T-helper 2 cell (primary cell): Measurements from ENCODE around the gene TROAP.
A peak's percentile ranks its signal among the peaks of the same experiment; 100 is the strongest.
"Not testable (repeated sequence)": the region's sequence is repeated elsewhere in the genome, so short reads cannot be mapped to it uniquely, and the experiment has no call there.

Source experiments
- DNase-seq, 5 experiments: peaks; one replicate each; pipeline versions ENCODE4 v3.0.0 to v3.0.0-alpha.2; 2012 to 2022

The TROAP gene

DNA sequence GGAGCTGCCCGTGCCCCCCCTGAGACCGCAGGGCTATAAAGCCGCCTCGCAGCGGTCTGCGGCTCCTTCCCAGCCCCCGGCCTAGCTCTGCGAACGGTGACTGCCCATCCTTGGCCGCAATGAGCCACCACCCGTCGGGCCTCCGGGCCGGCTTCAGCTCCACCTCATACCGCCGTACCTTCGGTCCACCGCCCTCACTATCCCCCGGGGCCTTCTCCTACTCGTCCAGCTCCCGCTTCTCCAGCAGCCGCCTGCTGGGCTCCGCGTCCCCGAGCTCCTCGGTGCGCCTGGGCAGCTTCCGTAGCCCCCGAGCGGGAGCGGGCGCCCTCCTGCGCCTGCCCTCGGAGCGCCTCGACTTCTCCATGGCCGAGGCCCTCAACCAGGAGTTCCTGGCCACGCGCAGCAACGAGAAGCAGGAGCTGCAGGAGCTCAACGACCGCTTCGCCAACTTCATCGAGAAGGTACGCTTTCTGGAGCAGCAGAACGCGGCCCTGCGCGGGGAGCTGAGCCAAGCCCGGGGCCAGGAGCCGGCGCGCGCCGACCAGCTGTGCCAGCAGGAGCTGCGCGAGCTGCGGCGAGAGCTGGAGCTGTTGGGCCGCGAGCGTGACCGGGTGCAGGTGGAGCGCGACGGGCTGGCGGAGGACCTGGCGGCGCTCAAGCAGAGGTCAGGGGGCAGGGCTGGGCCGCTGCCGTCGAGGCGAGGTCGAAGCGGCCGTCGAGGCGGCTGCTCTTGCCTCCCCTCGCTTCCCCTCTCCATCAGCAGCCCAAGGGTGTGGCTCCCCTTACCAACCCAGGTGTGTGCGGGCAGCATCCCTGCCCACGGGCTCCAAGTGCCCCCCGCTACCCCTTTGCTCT is 27.7 kb upstream of the TROAP start, which contains the start of gene PRPH:
TSS of gene PRPH (plus strand) at position 66 of the 855 bp plus-strand sequence. CDS start at position 120, 54 bp downstream.
- DNase-seq: peak in 1 of 5 experiments; percentile 21

GRCh38 chr12:49296034-49296835 is 26.8 kb upstream of the TROAP start:
- DNase-seq: peak; percentile 34 to 63 (median 47)

DNA sequence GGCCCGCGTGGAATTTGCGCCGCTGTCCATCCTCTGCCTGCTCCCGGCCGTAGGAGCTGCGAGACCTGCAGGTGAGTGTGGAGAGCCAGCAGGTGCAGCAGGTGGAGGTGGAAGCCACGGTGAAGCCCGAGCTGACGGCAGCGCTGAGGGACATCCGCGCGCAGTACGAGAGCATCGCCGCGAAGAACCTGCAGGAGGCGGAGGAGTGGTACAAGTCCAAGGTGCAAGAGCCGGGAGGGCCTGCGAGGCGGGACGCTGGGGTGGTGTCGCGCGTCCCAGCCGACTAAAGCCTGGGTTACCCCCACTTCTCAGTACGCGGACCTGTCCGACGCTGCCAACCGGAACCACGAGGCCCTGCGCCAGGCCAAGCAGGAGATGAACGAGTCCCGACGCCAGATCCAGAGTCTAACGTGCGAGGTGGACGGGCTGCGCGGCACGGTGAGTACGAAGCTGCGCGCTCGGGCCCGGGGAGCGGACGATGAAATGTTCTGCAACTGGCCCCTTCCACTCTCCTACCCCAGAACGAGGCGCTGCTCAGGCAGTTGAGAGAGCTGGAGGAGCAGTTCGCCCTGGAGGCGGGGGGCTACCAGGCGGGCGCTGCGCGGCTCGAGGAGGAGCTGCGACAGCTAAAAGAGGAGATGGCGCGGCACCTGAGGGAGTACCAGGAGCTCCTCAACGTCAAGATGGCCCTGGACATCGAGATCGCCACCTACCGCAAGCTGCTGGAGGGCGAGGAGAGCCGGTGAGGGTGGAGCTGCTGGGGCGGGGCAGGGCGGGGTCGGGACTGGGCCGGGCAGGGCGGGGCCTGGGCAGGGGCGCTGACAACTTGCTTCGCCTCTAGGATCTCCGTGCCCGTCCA is 26.0 kb upstream of the TROAP start:
- peak in 2 of 5 experiments; percentile 12 to 39 for DNase-seq

DNA sequence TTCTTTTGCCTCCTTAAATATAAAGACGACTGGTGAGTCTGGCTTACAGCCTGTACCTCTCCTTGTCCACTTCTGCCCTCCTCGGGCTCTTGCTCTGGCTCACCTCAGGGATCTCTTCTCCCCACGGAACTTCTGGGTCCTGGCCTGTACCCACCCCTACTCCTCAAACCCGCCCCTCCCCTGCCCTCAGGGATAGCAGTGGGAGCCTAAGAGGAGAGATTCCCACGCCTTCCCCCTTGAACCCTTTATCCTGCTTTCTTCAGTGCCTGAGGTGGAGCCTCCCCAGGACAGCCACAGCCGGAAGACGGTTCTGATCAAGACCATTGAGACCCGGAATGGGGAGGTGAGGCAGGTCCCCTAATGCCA is 25.4 kb upstream of the TROAP start:
- DNase-seq: no peak

- no peak for DNase-seq
These were observed 24.9 kb upstream of the TROAP start for GRCh38 chr12:49298160-49298559.

DNA sequence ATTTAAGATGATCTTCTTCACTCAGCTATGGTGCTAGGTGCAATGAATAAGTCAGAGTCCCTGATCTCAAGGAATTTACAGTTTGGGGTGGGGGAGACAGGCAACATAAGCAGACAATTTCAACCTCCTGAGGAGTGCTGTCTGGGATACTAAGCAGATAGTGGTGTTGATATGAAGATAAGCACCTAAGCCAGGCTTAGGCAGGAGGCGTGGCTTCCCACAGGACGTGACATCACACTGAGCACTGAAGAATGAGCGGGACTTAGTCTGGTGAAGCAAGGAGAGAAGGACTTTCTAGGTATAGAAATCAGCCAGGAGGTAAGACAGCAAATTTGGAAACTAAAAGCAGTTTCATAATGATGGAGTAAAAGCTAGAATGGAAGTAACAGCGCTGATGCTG is 21.3 kb upstream of the TROAP start:
- peak in 1 of 5 experiments; percentile 68 for DNase-seq

DNA sequence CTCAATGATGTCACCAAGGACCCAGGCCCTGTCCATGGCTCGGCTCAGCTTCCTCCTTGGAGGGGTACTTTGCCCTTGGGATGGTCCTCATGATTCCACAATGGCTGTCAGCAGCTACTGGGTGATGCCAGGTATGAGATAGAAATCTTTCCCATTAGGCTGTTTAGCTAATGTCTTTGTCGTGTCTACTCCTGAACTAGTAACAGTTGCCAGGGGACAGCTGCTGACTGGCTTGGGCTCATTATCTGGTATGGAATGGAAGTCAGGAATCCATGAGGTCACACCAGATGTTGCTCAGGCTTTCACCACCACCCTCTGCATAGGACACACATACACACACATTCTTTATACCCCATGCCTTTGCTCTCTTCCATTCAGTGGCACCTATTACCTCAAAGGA is 18.9 kb upstream of the TROAP start:
- DNase-seq: no peak

GRCh38 chr12:49305762-49306510 is 17.1 kb upstream of the TROAP start:
- no peak for DNase-seq

DNA sequence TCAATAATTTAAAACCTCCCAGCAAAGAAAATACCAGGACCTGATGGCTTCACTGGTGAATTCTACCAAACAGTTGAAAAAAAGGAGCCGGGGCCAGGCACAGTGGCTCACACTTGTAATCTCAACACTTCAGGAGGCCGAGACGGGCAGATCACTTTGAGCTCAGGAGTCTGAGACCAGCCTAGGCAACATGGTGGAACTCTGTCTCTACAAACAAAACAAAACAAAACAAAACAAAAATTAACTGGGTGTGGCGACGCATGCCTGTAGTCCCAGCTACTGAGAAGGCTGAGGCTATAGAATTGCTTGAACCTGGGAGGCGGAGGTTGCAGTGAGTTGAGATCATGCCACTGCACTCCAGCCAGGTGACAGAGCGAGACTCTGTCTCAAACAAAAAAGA is 13.7 kb upstream of the TROAP start:
- no peak for DNase-seq

GRCh38 chr12:49310451-49311000 is 12.5 kb upstream of the TROAP start:
- DNase-seq: not testable (repeated sequence)

DNA sequence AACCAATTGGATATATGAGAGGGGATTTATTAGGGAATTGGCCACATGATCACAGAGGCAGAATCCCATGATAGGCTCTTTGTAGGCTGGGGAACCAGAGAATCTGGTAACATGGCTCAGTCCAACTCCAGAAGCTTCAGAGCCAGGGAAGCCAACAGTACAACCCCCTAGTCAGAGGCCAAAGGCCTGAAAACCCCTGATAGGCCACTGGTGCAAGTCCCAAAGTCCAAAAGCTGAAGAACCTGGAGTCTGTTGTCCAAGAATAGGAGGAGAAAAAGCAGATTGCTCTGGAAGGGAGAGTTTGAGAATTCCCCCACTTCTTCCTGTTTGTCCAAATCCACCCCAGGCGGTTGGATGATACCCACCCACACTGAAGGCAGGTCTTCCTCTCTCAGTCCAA is 8.2 kb upstream of the TROAP start:
- DNase-seq: no peak

DNA sequence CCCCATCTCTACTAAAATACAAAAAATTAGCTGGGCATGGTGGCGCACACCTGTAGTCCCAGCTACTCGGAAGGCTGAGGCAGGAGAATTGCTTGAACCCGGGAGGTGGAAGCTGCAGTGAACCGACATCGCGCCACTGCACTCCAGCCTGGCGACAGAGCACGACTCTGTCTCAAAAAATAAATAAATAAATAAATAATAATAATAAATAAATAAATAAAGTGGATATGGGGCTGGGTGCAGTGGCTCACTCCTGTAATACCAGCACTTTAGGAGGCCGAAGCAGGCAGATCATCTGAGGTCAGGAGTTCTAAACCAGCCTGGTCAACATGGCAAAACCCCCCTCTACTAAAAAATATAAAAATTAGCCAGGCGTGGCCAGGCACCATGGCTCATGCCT is 5.9 kb upstream of the TROAP start:
- not testable (repeated sequence) for DNase-seq

- DNase-seq: not testable (repeated sequence)
These were observed 2.5 kb upstream of the TROAP start for GRCh38 chr12:49320411-49321103.

GRCh38 chr12:49322367-49322707 is 718 bp upstream of the TROAP start:
- DNase-seq: no peak

DNA sequence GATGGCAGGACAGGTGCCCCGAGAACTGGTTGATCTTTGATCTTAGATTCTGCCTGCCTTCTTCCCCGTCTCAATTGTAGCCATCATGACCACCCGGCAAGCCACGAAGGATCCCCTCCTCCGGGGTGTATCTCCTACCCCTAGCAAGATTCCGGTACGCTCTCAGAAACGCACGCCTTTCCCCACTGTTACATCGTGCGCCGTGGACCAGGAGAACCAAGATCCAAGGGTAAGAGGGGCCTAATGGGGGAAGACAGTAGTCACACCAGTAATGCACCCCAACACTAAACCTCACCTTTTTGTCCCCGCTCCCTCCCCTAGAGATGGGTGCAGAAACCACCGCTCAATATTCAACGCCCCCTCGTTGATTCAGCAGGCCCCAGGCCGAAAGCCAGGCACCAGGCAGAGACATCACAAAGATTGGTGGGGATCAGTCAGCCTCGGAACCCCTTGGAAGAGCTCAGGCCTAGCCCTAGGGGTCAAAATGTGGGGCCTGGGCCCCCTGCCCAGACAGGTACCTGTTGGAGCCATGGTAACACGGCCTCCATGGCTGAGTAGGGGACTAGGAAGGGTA is 556 bp downstream of the TROAP start:
- DNase-seq: no peak

GRCh38 chr12:49325606-49326005 is 2.6 kb downstream of the TROAP start:
- DNase-seq: no peak

DNA sequence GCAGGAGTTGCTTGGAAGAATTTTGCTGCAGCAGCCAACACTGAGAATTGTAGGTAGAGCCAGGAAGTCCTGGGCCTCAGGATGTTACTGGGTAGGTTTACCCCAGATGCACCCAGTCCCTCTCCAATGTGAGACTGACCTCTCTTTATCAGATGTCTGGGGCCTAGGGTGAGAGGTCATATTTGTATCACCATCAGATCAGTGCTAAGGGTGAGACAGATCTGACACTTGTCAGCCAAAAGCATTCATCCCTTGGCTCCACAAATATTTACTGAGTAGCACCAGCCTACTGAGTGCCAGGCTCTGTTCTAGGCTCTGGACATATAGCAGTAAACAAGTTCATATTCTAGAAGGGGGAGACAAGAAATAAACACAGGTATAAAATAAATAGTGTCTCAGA is 4.3 kb downstream of the TROAP start:
- no peak for DNase-seq

GRCh38 chr12:49327887-49328286 is 4.8 kb downstream of the TROAP start:
- DNase-seq: no peak

DNA sequence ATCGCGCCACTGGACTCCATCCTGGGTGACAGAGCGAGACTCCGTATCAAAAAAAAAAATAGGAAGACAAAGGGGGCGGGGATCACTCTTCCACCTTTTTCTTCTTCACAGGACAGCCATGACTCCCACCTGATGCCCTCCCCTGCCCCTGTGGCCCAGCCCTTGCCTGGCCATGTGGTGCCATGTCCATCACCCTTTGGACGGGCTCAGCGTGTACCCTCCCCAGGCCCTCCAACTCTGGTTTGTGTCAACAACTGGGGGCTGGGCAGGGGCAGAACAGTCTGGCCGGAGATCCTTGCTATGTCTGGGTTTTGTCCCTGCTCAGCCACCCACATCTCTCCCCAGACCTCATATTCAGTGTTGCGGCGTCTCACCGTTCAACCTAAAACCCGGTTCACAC is 5.8 kb downstream of the TROAP start:
- DNase-seq: no peak

GRCh38 chr12:49330032-49330619 is 7.1 kb downstream of the TROAP start:
- DNase-seq: no peak
